Mesothelial cell of epicardium (in vitro differentiated cells): Measurements from ENCODE around the gene TBC1D16. TPM values are rescaled to one million over a fixed set of nuclear protein-coding genes. Genes with fewer than 3 reads are reported as not detected.
A peak's percentile ranks its signal among the peaks of the same experiment; 100 is the strongest.

Experiments
- DNase-seq, 2 experiments: peaks; one replicate each; pipeline ENCODE4 v3.0.0; 2021; ENCODE audit warnings: low spot score in 2 of 2; ENCODE audit not compliant: unreplicated experiment in 2 of 2
- H3K27ac Mint-ChIP-seq: 2 replicates; pipeline ENCODE4 v1.8.0; 2021; ENCODE audit warnings: mixed read lengths
- H3K27me3 Mint-ChIP-seq: 2 replicates; pipeline ENCODE4 v1.8.0; 2021; ENCODE audit warnings: low read depth, mixed read lengths
- H3K36me3 Mint-ChIP-seq: 2 replicates; pipeline ENCODE4 v1.8.0; 2021; ENCODE audit warnings: mixed read lengths
- H3K4me1 Mint-ChIP-seq: 2 replicates; pipeline ENCODE4 v1.8.0; 2021; ENCODE audit warnings: mixed read lengths
- H3K4me3 Mint-ChIP-seq: 2 replicates; pipeline ENCODE4 v1.8.0; 2021; ENCODE audit warnings: mild to moderate bottlenecking, moderate library complexity, mixed read lengths
- H3K9me3 Mint-ChIP-seq: 2 replicates; pipeline ENCODE4 v1.8.0; 2021; ENCODE audit warnings: mixed read lengths
- total RNA-seq: library from RNA; stranded (reverse); gene quantifications from 3 replicates; pipeline ENCODE4 v1.2.1, GENCODE V29; 2021
- TF ChIP-seq, protein P1 (sequence below): fragments of 200-600 bp; sonication (generic); IDR thresholded peaks from one replicate; pipeline ENCODE4 v1.5.0; 2021; ENCODE audit warnings: antibody characterized with exemption; ENCODE audit not compliant: unreplicated experiment

TBC1D16 gene
- total RNA-seq, 1 donor from 2014 or later = 76.0 TPM

DNA sequence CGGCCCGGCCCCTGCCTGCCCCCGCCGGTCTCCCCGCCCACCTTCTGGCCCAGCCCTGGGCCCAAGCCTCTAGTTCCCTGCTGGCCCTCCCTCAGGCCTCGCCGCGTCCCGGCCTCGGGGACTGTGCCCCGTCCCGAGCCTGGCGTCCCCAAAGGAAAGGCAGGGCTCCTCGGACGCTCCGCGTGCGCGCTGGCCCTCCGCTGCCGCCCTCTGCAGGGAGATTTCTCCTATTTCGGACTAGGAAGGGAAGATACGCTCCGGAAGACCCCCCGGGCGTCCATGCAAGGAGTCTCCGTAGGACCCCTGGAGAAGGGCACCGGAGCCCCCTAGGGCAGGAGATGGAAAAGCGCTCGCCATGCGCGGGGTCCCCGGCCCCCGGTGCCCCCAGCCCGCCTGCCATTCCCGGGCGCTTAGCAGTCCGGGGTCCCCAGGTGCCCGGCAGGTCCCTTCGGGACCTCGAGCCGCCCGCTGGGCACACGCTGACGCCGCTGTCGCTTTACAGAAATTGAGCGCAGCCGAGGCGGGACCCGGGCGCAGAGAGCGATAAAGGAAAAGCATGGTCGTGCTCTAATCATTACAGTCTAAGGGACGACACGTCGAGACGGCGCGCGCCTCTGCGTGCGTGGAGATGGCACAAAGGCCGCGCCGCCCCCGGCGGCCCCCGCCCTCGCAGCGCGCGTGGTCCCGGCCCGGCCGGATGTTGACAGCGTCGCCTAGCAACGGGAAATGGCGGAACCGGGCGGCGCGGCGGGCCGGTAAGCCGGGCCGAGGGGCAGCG is 454 bp upstream of the TBC1D16 start, which contains the start of gene CCDC40:
TSS of gene CCDC40 (plus strand) at position 706 of the 778 bp plus-strand sequence. CDS start at position 727, 21 bp downstream.
- Mint-ChIP-seq H3K9me3 (no peaks in the 10 kb centered on the region), H3K36me3 (peaks cover 9% of the 10 kb centered on the region), H3K4me1 (peaks cover 23% of the 10 kb centered on the region), H3K27ac (peak within 1 kb of the TSS; percentile 97), H3K27me3 (no peaks in the 10 kb centered on the region), H3K4me3 (peak within 1 kb of the TSS; percentile 95)
- TF ChIP-seq, protein P1, sequence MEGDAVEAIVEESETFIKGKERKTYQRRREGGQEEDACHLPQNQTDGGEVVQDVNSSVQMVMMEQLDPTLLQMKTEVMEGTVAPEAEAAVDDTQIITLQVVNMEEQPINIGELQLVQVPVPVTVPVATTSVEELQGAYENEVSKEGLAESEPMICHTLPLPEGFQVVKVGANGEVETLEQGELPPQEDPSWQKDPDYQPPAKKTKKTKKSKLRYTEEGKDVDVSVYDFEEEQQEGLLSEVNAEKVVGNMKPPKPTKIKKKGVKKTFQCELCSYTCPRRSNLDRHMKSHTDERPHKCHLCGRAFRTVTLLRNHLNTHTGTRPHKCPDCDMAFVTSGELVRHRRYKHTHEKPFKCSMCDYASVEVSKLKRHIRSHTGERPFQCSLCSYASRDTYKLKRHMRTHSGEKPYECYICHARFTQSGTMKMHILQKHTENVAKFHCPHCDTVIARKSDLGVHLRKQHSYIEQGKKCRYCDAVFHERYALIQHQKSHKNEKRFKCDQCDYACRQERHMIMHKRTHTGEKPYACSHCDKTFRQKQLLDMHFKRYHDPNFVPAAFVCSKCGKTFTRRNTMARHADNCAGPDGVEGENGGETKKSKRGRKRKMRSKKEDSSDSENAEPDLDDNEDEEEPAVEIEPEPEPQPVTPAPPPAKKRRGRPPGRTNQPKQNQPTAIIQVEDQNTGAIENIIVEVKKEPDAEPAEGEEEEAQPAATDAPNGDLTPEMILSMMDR = no peak
- peak; percentile 67 to 79 for DNase-seq

DNA sequence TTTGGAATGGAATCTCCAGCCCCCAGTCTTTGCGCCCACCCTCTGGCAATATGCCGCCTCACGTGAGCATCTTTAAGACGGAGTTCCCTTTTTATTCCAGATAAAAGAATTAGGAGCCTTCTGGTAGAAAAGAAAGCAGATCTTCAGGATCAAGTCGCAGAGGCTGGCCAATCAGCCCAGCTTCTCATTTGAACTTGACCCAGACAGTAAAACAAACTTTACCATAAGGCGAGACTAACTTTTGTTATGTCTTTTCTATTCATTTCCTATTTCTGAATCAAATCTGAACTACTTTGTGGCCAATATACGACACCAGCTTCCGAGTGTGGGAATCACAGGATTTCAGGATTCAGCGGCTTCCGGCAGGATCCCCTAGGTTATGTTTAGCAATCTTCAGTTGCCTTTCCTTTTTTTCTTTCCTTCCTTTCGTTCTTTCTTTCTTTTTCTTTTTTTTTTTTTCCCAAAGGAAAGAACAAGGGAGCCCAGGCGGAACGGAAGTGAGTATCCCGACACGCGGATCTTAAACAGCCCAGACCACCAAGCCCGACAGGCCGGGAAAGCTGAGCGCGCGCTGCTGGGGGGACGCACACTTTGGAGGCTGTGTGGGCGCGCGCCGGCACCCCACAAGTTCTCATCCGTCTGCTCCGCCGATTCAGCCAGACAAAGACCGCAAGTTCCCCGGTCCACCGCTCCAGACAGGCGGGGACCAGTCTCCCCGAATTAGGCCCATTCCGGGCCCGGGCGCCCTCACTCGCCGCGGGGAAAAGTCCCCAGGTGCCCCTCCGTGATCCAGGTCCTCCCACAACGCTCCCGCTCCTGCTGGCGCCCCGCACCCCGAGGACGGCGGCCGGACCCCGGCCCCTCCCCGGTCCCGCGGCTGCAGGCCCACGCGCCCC is 633 bp downstream of the TBC1D16 start:
- TF ChIP-seq, protein P1 = no peak
- H3K4me1 Mint-ChIP-seq = peaks cover 23% of the 10 kb centered on the region
- peak overlapping the region; percentile 94 for H3K4me3 Mint-ChIP-seq
- no peaks in the 10 kb centered on the region for H3K27me3 Mint-ChIP-seq
- DNase-seq = peak in 1 of 2 experiments; percentile 64
- peak overlapping the region; percentile 95 for H3K27ac Mint-ChIP-seq
- no peaks in the 10 kb centered on the region for H3K9me3 Mint-ChIP-seq
- peaks cover 7% of the 10 kb centered on the region for H3K36me3 Mint-ChIP-seq

DNA sequence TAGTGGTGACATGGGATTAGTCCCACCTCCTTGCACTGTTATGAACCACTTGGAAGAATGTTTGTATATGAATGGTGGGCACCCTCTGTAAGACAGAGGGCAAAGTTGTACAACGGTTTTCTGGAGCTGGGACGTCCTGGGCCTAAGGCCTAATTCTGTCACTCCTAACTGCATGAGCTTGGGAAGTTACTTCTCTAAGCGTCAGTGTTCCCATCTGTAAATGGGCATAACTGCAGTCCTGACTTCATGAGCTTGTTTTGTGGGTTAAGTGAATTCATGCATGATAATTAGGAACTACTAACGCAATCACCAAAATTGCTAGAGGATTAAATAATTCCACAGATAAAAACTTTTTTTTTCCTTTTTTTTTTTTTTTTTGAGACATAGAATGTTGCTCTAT is 1.8 kb downstream of the TBC1D16 start:
- H3K27me3 Mint-ChIP-seq = no peaks in the 10 kb centered on the region
- H3K27ac Mint-ChIP-seq = no peak overlapping the region
- TF ChIP-seq, protein P1 = no peak
- peaks cover 26% of the 10 kb centered on the region for H3K4me1 Mint-ChIP-seq
- no peaks in the 10 kb centered on the region for H3K9me3 Mint-ChIP-seq
- peaks cover under 1% of the 10 kb centered on the region for H3K36me3 Mint-ChIP-seq
- DNase-seq = no peak
- peak overlapping the region; percentile 94 for H3K4me3 Mint-ChIP-seq

DNA sequence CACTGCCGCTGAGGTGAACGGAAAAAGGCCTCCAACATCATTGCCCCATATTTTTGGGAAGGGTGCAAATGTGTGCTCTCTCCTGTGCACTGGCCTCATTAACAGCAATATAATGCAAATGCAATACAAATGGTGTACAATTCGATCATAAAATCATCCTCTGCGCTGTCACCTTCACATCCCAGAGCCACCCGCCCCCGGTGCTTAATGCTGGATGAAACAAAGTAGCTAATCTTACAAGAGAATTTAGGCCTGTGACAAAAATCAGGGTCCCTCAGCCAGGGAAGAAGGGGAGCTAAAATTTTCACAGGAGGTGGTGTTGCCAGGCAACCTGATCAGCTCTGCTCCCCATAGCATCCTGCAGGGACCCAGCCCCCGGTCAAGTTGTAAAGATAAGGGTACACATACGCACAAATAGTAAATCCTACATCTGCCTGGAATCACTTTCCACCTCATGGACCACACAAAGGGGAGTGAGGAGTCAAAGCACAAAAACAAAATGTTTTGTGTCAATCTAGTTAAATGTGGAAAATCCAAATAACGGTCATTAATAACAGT is 3.0 kb downstream of the TBC1D16 start:
- no peaks in the 10 kb centered on the region for H3K9me3 Mint-ChIP-seq
- DNase-seq = no peak
- H3K36me3 Mint-ChIP-seq = no peaks in the 10 kb centered on the region
- H3K4me1 Mint-ChIP-seq = peaks cover 27% of the 10 kb centered on the region
- TF ChIP-seq, protein P1 = no peak
- H3K4me3 Mint-ChIP-seq = no peak overlapping the region
- no peaks in the 10 kb centered on the region for H3K27me3 Mint-ChIP-seq
- H3K27ac Mint-ChIP-seq = no peak overlapping the region

DNA sequence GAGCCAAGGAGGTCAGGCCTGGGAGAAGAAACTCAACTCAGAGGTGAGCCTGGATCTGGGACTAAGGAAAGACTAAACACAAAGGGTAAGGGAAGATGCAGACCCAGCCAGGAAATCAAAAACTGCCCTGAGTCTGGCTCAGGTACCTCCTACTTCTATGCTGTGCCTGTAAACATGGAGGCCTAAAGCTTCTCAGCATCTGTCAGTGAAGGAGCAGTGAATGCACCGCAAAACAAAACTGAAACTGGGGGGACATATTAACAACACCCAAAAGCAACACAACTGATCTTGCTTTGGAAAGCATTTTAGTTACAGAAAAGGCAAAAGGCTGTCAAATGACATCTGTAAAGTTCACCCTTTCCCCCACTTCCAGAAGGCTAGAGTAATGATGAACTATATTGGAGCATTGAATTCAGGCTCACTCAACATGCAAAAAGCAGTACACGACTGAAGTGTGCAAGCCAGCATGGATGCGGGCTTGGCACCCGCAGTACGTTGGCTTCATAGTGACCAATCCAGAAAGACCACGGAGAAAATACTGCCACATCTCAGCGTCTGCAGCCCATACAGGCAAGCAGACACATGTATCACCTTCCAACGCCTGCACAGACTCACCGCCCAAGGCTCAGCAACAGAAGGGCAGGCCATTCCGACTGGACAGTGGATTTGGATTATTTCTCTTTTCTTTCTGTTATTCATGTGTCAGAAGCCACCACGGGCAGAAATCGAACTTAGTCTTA is 3.8 kb downstream of the TBC1D16 start:
- Mint-ChIP-seq H3K9me3 (no peaks in the 10 kb centered on the region), H3K4me3 (no peak overlapping the region), H3K36me3 (no peaks in the 10 kb centered on the region), H3K4me1 (peaks cover 23% of the 10 kb centered on the region), H3K27ac (no peak overlapping the region), H3K27me3 (no peaks in the 10 kb centered on the region)
- DNase-seq = no peak
- TF ChIP-seq, protein P1 = no peak
